HepG2 (cell line): ENCODE data around the gene SLC43A1. TPM values are rescaled to one million over a fixed set of nuclear protein-coding genes. Genes with fewer than 3 reads are reported as not detected.

ENCODE experiments used
- AGO1 ChIP-seq: fragments of 200-400 bp; formaldehyde crosslinking; IDR thresholded peaks from 2 replicates; pipeline ENCODE4 v1.6.1; 2017; ENCODE audit warnings: mild to moderate bottlenecking, low read depth, low read length, moderate library complexity; ENCODE audit not compliant: poor library complexity, severe bottlenecking
- ATF4 ChIP-seq, 2 experiments: fragments of 450-650 bp in 1 of 2; sonication (generic) in 1 of 2; formaldehyde crosslinking; IDR thresholded peaks; 2 replicates each; pipeline versions ENCODE4 v1.5.0 to v1.8.0; 2020 to 2022; ENCODE audit warnings: mild to moderate bottlenecking in 1 of 2, missing genetic modification reagents in 1 of 2
- BCL3 ChIP-seq: sonication (generic); formaldehyde crosslinking; IDR thresholded peaks from 2 replicates; pipeline ENCODE4 v1.5.1; 2020; ENCODE audit warnings: mild to moderate bottlenecking, missing genetic modification reagents, moderate library complexity
- DNMT3B ChIP-seq: conservative IDR thresholded peaks from 2 replicates; pipeline ENCODE4 v1.6.1; 2016; ENCODE audit warnings: missing biosample characterization, control low read depth
- FIP1L1 ChIP-seq: fragments of 200-400 bp; formaldehyde crosslinking; IDR thresholded peaks from 2 replicates; pipeline ENCODE4 v1.6.1; 2018; ENCODE audit warnings: low read depth, mild to moderate bottlenecking, low read length, moderate library complexity, borderline replicate concordance; ENCODE audit not compliant: insufficient read depth
- GTF2F1 ChIP-seq: fragments of 150-350 bp; IDR thresholded peaks from 2 replicates; pipeline ENCODE4 v1.6.1; 2014; ENCODE audit warnings: low read length
- HDAC6 ChIP-seq: fragments of 200-600 bp; sonication (generic); IDR thresholded peaks from 2 replicates; pipeline ENCODE4 v1.7.0; 2017; ENCODE audit warnings: mild to moderate bottlenecking, antibody characterized with exemption, low read length, low read depth
- RFX5 ChIP-seq: IDR thresholded peaks from 2 replicates; pipeline ENCODE4 v1.6.1; 2011; ENCODE audit warnings: low read depth, low read length, improper control_type of control experiment
- RORA ChIP-seq: sonication (generic); formaldehyde crosslinking; IDR thresholded peaks from 2 replicates; pipeline ENCODE4 v1.5.0; 2020; ENCODE audit warnings: mild to moderate bottlenecking, missing genetic modification reagents, moderate library complexity
- SNRNP70 ChIP-seq: fragments of 200-400 bp; formaldehyde crosslinking; IDR thresholded peaks from 2 replicates; pipeline ENCODE4 v1.6.1; 2017; ENCODE audit warnings: mild to moderate bottlenecking, low read depth, low read length, moderate library complexity
- SP5 ChIP-seq: IDR thresholded peaks from 2 replicates; pipeline ENCODE4 v1.6.1; 2016; ENCODE audit warnings: low read depth, borderline replicate concordance
- THAP11 ChIP-seq: IDR thresholded peaks from 2 replicates; pipeline ENCODE4 v1.6.1; 2016; ENCODE audit warnings: missing biosample characterization, missing genetic modification reagents
- ZBTB7A ChIP-seq: sonication (generic); formaldehyde crosslinking; IDR thresholded peaks from 2 replicates; pipeline ENCODE4 v1.8.0; 2022; ENCODE audit warnings: mild to moderate bottlenecking, missing genetic modification reagents
- ZEB1 ChIP-seq: IDR thresholded peaks from 2 replicates; pipeline ENCODE4 v1.6.1; 2012; ENCODE audit warnings: mild to moderate bottlenecking, low read depth, inconsistent platforms; ENCODE audit not compliant: insufficient replicate concordance
- ZMYM4 ChIP-seq: sonication (generic); formaldehyde crosslinking; IDR thresholded peaks from 2 replicates; pipeline ENCODE4 v1.8.1; 2023; ENCODE audit warnings: mild to moderate bottlenecking, missing genetic modification reagents
- ZNF124 ChIP-seq: sonication (generic); formaldehyde crosslinking; IDR thresholded peaks from 2 replicates; pipeline ENCODE4 v1.4.0; 2020; ENCODE audit warnings: missing genetic modification reagents
- ZNF543 ChIP-seq: sonication (generic); formaldehyde crosslinking; IDR thresholded peaks from 2 replicates; pipeline ENCODE4 v1.4.0; 2020; ENCODE audit warnings: mild to moderate bottlenecking, missing genetic modification reagents
- ZNF577 ChIP-seq: sonication (generic); formaldehyde crosslinking; IDR thresholded peaks from 2 replicates; pipeline ENCODE4 v1.4.0; 2020; ENCODE audit warnings: mild to moderate bottlenecking, low read depth, missing genetic modification reagents, borderline replicate concordance
- ZNF761 ChIP-seq: sonication (generic); formaldehyde crosslinking; conservative IDR thresholded peaks from 2 replicates; pipeline ENCODE4 v1.4.0; 2020; ENCODE audit warnings: mild to moderate bottlenecking, missing genetic modification reagents
- ZNF775 ChIP-seq: sonication (generic); formaldehyde crosslinking; IDR thresholded peaks from 2 replicates; pipeline ENCODE4 v1.4.0; 2020; ENCODE audit warnings: missing genetic modification reagents, mild to moderate bottlenecking, moderate library complexity, borderline replicate concordance
- ZNF883 ChIP-seq: sonication (generic); formaldehyde crosslinking; IDR thresholded peaks from 2 replicates; pipeline ENCODE4 v1.5.1; 2020; ENCODE audit warnings: mild to moderate bottlenecking, missing genetic modification reagents; ENCODE audit errors: not compliant biosample characterization
- ZSCAN21 ChIP-seq: sonication (generic); formaldehyde crosslinking; IDR thresholded peaks from 2 replicates; pipeline ENCODE4 v1.8.0; 2022; ENCODE audit warnings: mild to moderate bottlenecking, missing genetic modification reagents, moderate library complexity, borderline replicate concordance
- polyA plus RNA-seq, 8 experiments: library from polyadenylated mRNA; depleted of rRNA in 3 of 8; stranded (reverse) in 7 of 8; unstranded in 1 of 8; fragments of >200 nt; fragmentation: Illumina TruSeq in 4 of 8; extraction: Trizol in 4 of 8; gene quantifications; 2 replicates each; pipeline versions ENCODE4 v1.2.1 to v1.2.3, GENCODE V29; 2011 to 2016; ENCODE audit warnings: low read depth in 4 of 8, missing spikeins in 1 of 8, mixed read lengths in 1 of 8; ENCODE audit not compliant: insufficient read depth in 1 of 8
- total RNA-seq, 5 experiments: library from RNA; depleted of rRNA; stranded (reverse); fragments of >200 nt; fragmentation: Illumina TruSeq; extraction: Trizol; gene quantifications; 2 replicates each; pipeline ENCODE4 v1.2.3, GENCODE V29; 2016; ENCODE audit warnings: low read depth in 1 of 5
- TF ChIP-seq, protein P1 (sequence below): sonication (generic); formaldehyde crosslinking; IDR thresholded peaks from 2 replicates; pipeline ENCODE4 v1.8.1; 2023; ENCODE audit warnings: mild to moderate bottlenecking, missing genetic modification reagents
- TF ChIP-seq, protein P2 (sequence below): sonication (generic); formaldehyde crosslinking; IDR thresholded peaks from 2 replicates; pipeline ENCODE4 v1.4.0; 2020; ENCODE audit warnings: missing genetic modification reagents

The SLC43A1 gene
- total and polyA plus RNA-seq, 2 of the 13 experiments (the other 11 are each of a cell fraction or from before 2014, with no cell fraction given): 72.3 to 87.6 TPM

DNA sequence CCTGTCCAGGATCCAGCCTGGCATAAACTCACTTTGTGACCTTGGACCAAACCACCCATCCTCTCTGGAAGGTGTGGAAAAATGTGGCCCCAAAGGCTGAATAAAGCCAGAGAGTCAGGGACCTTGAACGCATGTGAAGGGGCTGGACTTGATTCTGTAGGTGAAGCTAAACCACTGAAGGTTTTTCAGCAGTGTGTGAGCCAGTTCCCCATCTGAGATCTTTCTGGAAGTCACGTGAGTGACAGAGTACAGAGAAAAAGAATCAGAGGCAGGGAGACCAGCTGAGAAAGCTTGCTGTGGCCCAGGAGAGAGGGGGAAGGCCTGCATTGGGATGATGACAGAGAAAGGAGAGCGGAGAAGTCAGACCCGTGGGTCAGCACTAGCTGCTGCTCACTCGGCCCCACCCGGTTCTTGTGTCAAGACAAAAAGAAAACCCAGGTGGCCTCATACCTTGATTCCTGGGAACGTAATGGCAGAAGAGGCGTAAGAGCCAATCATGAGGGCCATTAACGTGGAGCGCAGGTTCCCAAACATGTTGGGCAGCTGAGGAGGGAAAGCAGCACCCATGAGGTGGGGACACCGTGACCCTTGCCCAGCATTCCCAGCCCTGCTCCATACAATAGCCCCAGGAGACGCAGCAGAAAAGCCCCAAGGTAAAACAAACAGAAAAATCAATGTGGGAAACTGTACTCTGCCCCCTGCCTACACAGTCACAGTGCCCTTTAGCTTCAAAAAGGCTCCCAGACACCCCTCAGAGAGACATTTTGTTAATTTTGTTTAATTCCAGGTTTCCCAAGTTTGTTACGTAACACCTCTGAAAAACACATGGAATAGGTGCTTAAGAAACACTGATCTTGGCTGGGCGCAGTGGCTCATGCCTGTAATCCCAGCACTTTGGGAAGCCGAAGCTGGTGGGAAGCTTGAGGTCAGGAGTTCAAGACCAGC lies 17.9 kb downstream of the SLC43A1 start (continued):
- TF ChIP-seq ZSCAN21 (CRISPR knock-in tag): no peak; the same call in 1 of the 2 replicates
- TF ChIP-seq, protein P1, sequence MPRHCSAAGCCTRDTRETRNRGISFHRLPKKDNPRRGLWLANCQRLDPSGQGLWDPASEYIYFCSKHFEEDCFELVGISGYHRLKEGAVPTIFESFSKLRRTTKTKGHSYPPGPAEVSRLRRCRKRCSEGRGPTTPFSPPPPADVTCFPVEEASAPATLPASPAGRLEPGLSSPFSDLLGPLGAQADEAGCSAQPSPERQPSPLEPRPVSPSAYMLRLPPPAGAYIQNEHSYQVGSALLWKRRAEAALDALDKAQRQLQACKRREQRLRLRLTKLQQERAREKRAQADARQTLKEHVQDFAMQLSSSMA (CRISPR knock-in tag): no peak
- no peak for TF ChIP-seq HDAC6
- peak; percentile 70; the same call in 1 of the 2 replicates for TF ChIP-seq ZNF543 (CRISPR knock-in tag)
- no peak for TF ChIP-seq ZNF883
- no peak for TF ChIP-seq RFX5
- TF ChIP-seq THAP11: peak; percentile 37; the same call in 1 of the 2 replicates
- no peak for TF ChIP-seq BCL3 (CRISPR knock-in tag)
- peak; percentile 77; the same call in 1 of the 2 replicates for TF ChIP-seq ZBTB7A (CRISPR knock-in tag)
- no peak for TF ChIP-seq ZNF577 (CRISPR knock-in tag)
- TF ChIP-seq SP5 (CRISPR knock-in tag): 0 out of 2 replicates have a peak, but pooled peaks have one; percentile 30
- TF ChIP-seq ZMYM4 (CRISPR knock-in tag): peak; percentile 56
- no peak for TF ChIP-seq ZEB1
- TF ChIP-seq, protein P2, sequence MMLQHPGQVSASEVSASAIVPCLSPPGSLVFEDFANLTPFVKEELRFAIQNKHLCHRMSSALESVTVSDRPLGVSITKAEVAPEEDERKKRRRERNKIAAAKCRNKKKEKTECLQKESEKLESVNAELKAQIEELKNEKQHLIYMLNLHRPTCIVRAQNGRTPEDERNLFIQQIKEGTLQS: no peak; the same call in 1 of the 2 replicates
- TF ChIP-seq RORA (CRISPR knock-in tag): peak; percentile 88
- TF ChIP-seq ZNF775 (CRISPR knock-in tag): no peak; the same call in 1 of the 2 replicates
- TF ChIP-seq ZNF761: peak; percentile 88
- no peak for TF ChIP-seq FIP1L1
- TF ChIP-seq ZNF124: no peak
- TF ChIP-seq GTF2F1: no peak
- TF ChIP-seq DNMT3B (CRISPR knock-in tag): no peak
- TF ChIP-seq AGO1: no peak
- peak in 1 of 2 experiments; percentile 68; a peak in 2 of 4 replicates for TF ChIP-seq ATF4 (CRISPR knock-in tag; IDR thresholded peaks at IDR 0.05)
- TF ChIP-seq SNRNP70: no peak
